ENCODE measurements around the gene ZDHHC7. TPM values are rescaled to one million over a fixed set of nuclear protein-coding genes. Genes with fewer than 3 reads are reported as not detected.

Gene ZDHHC7
- total RNA-seq, 1 donor from 2014 or later = 53.4 TPM

DNA sequence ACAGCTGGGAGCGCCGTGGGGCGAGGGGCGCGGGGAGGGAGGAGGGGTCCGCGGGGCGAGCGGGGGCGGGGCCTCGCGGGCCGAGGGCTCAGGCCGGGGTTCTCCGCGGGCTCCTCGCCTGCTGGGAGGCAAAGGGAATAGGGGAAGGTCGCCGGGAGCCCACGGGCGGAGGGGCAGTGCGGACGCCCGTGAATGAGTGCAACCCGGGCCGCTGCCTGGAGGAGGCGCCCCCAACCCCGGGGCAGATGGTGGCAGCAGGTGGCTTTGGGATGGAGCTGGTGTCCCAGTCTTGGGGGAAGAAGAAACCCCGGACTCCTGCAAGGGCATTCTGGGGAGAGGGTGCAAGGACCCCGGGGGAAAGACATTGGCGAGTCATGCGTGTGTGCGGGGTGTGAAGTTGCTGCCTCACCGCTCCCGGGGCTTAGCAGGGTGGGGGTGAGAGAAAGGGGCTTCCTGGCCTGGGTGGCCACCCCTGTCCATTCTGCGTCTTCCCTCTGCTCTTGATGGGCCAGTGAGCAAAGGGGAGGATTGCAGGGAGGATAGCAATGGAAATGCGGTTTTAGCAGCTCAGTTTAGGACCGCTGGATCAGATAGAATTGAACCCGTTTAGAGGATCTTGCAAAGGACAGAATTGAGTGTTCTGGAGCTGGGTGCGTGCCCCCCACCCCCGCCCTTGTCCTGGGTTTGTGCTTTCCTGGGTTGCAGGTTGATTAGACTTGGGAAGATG lies 16.8 kb upstream of the ZDHHC7 start:
- Histone ChIP-seq H3K36me3 (ENCODE audit: control insufficient read depth, insufficient read depth, low read length) (no peaks in the 10 kb centered on the region), H3K4me3 (ENCODE audit: low read depth, low read length) (peak overlapping the region; percentile 64), H3K27me3 (ENCODE audit: control insufficient read depth, insufficient read depth, low read length) (no peaks in the 10 kb centered on the region)
- no peak for DNase-seq (ENCODE audit: low read depth)
- TF ChIP-seq, protein P1, sequence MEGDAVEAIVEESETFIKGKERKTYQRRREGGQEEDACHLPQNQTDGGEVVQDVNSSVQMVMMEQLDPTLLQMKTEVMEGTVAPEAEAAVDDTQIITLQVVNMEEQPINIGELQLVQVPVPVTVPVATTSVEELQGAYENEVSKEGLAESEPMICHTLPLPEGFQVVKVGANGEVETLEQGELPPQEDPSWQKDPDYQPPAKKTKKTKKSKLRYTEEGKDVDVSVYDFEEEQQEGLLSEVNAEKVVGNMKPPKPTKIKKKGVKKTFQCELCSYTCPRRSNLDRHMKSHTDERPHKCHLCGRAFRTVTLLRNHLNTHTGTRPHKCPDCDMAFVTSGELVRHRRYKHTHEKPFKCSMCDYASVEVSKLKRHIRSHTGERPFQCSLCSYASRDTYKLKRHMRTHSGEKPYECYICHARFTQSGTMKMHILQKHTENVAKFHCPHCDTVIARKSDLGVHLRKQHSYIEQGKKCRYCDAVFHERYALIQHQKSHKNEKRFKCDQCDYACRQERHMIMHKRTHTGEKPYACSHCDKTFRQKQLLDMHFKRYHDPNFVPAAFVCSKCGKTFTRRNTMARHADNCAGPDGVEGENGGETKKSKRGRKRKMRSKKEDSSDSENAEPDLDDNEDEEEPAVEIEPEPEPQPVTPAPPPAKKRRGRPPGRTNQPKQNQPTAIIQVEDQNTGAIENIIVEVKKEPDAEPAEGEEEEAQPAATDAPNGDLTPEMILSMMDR (IDR thresholded peaks at IDR 0.05; ENCODE audit: insufficient read depth, low read length, poor library complexity, severe bottlenecking) = peak; percentile 30

DNA sequence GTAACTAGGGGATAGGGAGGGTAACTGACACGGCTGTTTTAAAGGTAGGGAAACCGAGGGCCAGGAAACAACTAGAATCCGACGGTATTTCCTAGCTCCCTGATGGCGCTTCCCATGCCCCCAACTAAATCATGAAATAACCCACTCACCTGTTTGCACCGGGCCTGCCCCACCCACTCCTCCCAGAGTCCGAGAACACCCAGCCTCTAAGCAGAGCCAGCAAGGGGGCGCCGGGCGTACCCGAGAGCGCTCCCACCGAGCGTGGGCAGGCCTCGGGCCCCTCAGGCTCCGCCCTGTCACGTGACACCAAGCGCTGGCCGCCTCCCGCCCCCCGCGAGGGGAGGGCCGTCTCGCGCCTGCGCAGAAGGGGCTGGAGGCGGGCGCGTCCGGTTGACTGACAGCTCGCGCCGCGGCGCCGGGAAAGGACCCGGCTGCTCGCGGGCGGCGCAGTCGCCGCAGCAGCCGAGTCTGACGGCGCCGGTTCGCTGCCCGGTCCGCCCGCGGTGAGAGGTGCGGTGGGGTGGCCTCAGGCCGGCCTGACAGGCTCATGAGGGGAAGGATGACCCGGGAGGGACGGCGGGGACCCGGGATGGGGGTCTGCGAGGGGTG lies 16.1 kb upstream of the ZDHHC7 start, which contains the start of gene KIAA0513:
TSS of gene KIAA0513 (plus strand) at position 447 of the 609 bp plus-strand sequence. CDS start 39,277 bp downstream, outside the sequence.
- no peak for DNase-seq (ENCODE audit: low read depth)

DNA sequence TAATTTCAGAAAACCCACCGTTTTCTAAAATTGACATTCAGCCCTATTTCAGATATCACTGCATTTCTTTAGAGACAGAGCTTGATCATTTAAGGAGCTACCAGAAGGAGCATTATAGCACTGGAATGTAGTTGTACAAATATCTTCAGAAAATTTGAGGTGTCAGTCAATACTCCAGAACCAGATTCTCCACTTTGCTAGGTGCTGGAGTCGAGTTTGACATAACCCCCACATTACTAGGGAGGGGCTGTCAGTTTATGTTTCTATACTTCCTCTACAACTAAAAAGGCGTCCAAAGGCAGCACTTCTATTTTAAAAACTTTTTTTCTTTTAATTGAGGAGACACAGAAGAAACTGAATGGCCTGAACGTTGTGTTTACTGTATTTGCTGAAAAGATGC lies 15.4 kb upstream of the ZDHHC7 start:
- TF ChIP-seq, protein P1 (IDR thresholded peaks at IDR 0.05; ENCODE audit: insufficient read depth, low read length, poor library complexity, severe bottlenecking) = no peak
- no peaks in the 10 kb centered on the region for H3K27me3 ChIP-seq (ENCODE audit: control insufficient read depth, insufficient read depth, low read length)
- H3K4me3 ChIP-seq (ENCODE audit: low read depth, low read length) = no peak overlapping the region
- no peak for DNase-seq (ENCODE audit: low read depth)
- H3K36me3 ChIP-seq (ENCODE audit: control insufficient read depth, insufficient read depth, low read length) = no peaks in the 10 kb centered on the region

More for the DNA sequence above, 16.1 kb upstream of the ZDHHC7 start, which contains the start of gene KIAA0513:
- peak within 1 kb of the TSS; percentile 64 for H3K4me3 ChIP-seq (ENCODE audit: low read depth, low read length)
- no peaks in the 10 kb centered on the region for H3K36me3 ChIP-seq (ENCODE audit: control insufficient read depth, insufficient read depth, low read length)
- TF ChIP-seq, protein P1 (IDR thresholded peaks at IDR 0.05; ENCODE audit: insufficient read depth, low read length, poor library complexity, severe bottlenecking) = peak; percentile 52
- no peaks in the 10 kb centered on the region for H3K27me3 ChIP-seq (ENCODE audit: control insufficient read depth, insufficient read depth, low read length)

DNA sequence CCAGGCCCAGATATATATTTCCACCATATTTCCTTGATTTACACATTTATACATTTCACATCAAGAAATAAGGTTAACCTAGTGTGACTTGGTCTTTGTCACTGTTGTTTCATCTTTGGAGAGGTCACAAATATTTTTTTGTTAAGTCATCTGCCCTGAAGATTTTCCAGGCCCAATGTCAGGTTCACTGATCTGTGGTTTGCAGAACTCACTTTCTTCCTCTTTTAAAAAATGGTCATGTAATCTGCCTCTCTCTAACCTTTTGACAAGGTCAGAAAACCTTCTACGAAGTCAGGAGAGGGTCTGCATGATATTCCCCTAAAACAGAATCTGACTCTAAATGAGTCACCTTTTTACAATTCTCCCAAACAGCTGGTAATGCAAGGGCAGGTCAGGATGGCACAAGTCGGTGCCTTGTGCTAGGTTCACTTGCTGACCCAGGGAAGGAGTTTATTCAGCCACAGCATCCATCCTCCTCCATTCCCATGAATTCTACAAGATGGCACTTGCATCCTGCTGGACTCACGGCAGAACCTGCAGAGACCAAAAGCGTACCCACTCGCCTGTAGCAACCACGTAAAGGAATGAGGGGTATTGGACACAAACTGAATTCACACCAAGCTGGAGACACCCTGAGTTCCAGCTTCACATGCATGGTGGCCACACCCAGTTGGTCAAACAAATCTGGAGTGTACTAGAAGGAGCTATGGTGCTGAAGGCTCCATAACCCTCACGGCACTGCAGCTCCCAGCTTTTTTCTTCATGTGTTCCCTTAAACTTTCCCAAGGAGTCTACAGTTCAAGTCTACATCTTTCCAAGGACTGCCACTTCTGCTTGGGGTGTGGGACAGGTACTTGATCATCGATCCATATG lies 14.7 kb upstream of the ZDHHC7 start:
- Histone ChIP-seq H3K4me3 (ENCODE audit: low read depth, low read length) (no peak overlapping the region), H3K27me3 (ENCODE audit: control insufficient read depth, insufficient read depth, low read length) (no peaks in the 10 kb centered on the region), H3K36me3 (ENCODE audit: control insufficient read depth, insufficient read depth, low read length) (no peaks in the 10 kb centered on the region)
- no peak for DNase-seq (ENCODE audit: low read depth)
- TF ChIP-seq, protein P1 (IDR thresholded peaks at IDR 0.05; ENCODE audit: insufficient read depth, low read length, poor library complexity, severe bottlenecking) = no peak

DNA sequence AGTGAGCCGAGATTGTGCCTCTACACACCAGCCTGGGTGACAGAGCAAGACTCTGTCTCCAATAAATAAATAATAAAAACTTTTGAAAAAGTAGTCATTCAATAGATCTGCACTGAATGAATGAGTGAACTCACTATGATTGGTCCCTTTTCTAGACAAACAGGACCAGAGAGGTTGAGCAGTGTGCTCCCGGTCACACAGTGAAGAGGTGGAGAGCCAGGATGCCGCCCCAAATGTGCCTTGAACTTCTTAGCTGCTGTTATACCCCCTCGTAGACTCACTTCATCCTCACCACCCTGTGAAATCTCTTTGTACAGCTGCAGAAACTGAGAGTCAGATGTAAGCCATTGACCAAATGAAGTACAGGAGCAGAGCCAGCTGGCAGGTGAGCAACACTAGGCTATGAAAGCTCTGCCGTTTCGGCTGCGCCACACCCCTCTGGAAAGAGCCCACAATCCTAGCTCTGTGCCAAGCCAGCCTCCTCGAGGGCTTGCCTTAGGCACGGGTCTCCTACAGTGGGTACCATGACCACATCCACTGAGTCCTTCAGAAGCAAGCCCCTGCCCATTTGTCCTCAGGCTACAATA lies 8.4 kb upstream of the ZDHHC7 start:
- TF ChIP-seq, protein P1 (IDR thresholded peaks at IDR 0.05; ENCODE audit: insufficient read depth, low read length, poor library complexity, severe bottlenecking) = no peak
- no peaks in the 10 kb centered on the region for H3K36me3 ChIP-seq (ENCODE audit: control insufficient read depth, insufficient read depth, low read length)
- no peak overlapping the region for H3K4me3 ChIP-seq (ENCODE audit: low read depth, low read length)
- no peak for DNase-seq (ENCODE audit: low read depth)
- H3K27me3 ChIP-seq (ENCODE audit: control insufficient read depth, insufficient read depth, low read length) = no peaks in the 10 kb centered on the region

Data from kidney epithelial cell (primary cell).